ENCODE data around the gene TMC3.

Gene TMC3

DNA sequence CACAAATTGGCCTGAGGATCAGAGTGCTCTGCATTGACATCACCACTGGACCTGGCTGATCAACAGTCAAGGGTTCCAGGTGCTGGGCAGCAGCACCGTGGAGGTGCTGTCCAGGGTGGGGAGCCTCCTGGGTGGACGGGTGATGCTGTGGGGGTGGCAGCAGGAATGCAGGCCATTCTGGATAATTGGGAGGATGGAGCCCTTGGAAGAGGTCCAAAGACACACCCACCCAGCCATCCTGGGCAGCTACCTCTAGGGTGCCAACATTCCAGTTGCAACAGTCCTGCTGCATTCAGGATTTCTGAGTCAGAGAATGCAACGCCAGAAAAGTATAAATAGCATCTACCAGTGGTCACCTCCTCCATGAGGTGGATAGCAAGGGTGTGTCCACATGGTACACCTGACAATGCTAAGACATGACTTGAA is 76.9 kb downstream of the TMC3 start:
- DNase-seq, result no peak

DNA sequence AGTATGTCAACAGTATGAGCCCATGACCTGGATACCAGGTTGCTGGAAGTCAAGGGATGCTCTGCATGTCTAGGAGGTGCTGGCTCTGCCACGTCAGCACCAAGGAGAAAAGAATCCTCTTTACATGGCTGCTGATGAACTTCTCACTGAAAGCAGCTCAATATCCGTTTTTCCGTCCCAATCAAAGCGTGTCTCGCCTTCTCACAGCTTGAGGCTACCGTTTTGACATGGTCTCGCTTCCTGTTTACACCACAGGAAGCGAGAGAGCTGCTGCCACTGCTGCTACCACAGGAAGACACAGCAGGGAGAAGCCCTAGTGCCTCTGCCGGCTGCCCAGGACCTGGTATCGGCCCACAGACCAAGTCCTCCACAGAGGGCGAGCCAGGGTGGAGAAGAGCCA is 77.3 kb downstream of the TMC3 start:
- peak; percentile 47 for DNase-seq

DNA sequence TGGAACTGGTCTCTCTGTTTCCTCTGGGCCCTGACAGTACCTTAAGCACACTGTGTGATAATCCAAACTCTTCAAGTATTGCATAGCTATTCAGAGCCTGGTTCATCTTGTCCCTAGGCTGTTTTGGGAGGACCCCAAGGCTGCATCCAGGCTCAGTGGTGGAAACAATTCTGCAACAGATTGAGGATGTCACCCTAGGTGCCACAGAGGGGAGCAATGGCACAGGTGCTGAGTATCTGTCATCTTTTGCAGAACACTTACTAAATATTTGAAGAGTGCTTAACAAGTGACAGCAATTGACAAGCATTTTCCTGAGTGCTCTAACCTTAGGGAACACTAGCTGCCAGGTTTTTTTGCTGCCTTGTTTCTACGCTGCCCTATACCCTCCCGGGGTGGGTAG is 77.8 kb downstream of the TMC3 start:
- no peak for DNase-seq

DNA sequence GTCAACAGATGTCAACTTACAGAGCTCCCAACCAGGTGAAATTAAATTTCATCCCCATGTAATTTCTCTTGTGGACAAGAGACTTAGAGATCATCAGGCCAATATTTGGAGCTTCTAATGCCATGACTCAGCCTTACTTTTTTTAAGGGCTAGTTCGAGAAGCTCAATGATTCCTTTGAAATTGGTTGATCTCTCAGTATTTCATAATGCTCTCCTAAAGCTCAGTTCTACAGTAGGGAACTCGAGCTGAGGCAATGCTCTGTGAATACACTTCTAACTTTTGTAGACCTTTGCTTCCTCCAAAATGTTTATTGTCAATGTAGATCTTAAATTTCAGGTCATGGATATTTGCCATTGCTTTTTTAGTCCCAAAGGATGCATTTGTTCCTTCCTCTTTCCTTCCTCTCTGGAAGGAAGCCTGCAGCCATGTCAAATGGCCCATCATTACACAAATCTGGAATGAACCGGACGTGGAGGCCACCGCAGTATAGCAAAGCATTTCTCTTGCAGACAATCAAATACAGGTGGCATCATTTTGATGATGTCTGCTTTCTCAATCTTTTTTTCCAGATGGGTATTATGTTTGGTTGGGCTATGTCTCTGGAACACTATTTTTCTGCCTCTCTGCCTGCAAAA is 78.4 kb downstream of the TMC3 start:
- no peak for DNase-seq

DNA sequence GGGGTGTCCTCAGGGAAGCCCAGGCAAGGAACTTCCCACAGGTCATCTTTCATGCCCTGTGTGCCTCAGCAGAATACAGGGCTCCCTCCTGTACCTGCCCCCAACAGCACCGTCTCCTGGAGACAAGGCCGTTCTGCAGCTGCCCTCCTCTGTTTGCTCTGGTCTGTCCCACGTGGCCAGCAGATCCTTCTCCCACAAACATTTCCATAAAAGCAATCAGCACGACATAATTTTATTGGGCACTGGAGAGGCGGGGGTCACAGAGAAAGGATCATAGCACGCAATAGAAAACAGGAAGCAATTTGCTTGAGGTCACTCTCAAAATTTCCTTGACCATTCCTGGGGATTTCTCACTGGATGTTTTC is 79.5 kb downstream of the TMC3 start:
- no peak for DNase-seq

DNA sequence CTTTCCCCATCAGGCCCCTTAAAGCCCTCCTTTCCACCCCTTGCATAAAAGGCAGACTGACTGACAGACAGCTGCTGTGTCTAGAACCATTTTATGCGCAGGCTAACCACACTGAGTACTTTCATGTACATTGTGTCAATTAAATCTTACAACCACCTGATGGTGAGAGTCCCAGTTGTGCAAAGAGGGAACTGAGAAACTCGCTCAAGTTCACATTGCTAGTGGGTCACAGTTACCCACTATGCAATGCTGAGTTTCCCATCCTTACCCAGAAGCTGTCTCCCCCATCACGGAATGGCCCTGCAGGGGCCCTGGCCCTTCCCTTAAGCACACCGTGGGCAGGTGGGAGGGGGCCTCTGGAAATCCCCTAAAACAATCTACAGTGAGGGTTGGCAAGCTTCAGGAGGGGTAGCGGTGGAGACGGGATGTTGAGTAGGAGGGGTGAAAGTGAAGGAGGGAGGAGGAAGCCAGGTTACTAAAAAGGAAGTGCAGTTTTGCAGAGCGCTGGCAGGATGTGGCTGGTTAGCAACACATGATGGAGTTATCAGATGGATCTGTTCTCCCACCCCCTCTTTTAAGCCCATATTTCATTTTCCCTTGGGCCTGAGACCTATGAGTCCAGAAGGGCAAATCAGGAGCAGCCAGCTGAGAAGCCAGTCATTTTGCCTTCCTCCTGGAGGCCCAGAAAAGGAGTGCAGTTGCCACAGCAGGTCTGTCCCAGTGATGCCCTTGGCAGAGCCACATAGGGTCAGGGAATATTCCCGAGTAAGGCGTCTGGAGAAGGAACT is 80.1 kb downstream of the TMC3 start:
- DNase-seq, result peak; percentile 19

DNA sequence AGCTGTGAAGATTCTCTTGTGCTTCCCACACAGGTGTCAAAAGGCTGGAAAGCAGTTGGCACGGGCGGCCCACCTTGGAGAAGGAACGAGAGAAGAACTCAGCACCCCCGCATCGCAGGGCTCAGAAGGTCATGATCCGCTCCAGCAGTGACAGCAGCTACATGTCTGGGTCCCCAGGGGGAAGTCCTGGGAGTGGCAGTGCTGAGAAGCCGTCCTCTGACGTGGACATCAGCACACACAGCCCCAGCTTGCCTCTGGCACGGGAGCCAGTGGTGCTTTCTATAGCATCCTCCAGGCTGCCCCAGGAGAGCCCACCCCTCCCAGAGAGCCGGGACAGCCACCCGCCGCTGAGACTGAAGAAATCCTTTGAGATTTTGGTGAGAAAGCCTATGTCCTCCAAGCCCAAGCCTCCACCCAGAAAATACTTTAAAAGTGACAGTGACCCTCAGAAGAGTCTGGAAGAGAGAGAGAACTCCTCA is 81.5 kb downstream of the TMC3 start:
- no peak for DNase-seq

DNA sequence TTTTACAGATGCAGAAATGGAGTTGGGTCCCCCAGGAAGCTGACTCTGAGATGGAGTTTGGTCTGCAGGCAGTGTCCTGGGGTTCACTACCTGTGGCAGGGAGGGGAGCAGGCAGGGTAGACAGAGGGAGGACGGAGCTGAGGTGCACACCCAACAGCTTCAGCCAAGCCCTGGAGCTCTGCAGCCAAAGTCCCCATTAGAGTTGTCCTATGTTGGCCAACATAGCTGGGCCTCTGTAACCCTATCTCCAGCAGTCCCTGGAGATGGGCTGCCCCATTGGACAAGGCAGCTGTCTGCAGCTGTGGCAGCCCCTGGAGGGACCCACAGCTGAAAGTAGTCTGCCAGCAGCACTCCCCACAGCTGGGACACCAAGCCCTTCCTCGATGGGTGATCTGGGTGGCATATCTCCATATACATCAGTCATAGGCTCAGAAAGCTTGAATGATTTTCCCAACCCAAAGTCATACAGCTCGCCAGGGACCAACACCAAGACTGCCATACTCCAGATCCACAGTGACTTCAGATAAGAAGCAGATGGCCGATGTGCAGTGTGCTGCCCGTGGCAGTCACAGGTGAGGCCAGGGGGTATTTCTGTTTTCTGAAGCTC is 82.0 kb downstream of the TMC3 start:
- no peak for DNase-seq

DNA sequence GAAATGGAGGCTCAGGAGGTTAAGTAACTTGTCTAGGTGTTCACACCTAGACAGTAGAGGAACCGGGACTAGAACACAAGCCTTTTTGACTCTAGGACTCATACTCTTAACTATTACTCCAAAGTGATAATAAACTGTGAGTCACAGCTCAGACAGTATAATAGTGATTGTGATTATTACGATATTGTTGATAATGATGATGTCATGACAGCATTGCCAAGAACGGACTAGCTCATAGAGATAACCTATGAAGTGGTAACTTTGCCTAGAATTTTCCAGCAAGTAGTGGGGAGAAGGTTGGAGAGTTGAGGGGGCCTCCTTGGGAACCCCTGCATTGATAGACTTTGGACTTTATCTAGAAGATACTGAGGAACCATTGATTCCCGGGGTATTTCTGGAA is 84.1 kb downstream of the TMC3 start:
- DNase-seq, result no peak

DNA sequence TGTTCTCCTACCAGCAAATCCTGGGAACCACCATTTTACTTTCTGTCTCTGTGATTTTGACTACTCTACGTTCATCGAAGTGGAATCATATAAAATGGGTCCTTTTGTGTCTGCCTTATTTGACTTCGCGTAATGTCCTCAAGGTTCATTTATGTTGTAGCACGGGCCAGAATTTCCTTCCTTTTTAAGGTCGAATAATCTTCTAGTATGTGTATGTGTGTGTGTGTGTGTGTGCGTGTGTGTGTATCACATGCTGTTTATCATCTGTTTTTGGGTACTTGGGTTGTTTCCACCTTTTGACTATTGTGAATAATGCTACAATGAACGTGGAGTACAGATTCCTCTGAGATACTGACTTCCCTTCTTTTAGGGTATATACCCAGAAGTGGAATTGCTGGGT is 85.4 kb downstream of the TMC3 start:
- no peak for DNase-seq

DNA sequence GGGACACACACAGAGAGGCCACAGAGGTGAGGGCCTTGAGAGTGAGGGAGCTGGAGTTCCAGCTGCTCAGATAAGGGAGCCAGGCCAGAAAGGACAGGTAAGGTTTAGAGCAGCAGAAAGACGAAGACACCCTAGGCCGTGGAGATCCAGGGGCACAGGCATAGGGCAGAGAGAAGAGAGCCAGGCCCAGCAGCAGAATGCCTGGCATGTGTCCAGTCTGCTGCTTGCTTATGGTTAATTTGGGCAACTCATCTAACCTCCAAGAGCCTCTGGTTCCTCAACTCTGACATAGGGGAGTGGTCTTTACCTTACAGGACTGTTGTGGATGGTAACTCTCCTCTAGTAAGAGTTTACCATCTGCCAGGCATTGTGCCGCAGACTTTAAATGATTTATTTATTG is 86.0 kb downstream of the TMC3 start:
- no peak for DNase-seq

DNA sequence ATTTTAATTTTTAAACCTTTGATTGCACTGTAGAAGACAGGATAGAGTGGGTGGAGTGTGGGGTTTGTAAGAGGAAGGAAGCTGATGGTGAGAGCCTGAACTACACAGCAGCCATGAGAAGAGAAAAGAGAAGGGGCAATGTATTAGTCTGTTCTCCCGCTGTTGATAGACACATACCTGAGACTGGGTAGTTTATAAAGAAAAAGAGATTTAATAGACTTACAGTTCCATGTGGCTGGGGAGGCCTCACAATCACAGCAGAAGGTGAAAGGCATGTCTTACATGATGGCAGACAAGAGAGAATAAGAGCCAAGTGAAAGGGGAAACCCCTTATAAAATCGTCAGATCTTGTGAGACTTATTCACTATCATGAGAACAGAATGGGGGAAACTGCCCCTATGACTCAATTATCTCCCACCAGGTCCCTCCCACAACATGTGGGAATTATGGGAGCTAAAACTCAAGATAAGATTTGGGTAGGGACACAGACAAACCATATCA is 87.3 kb downstream of the TMC3 start:
- no peak for DNase-seq

DNA sequence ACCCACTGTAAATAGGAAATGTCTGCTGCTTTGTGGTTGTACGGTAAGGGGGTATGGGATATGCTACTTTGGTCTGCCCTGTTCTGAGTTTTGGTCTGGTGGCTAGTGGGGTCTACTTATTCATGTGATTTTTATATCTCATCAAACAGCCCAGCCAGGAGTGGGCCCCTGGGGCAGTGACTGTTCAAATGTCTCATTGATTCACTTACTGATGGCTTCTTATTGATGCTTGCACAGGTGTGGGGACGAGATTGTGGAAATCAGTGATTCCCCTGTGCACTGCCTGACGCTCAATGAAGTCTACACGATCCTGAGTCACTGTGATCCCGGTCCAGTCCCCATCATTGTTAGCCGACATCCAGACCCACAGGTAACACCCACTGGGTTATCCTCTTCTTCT is 88.6 kb downstream of the TMC3 start:
- no peak for DNase-seq

DNA sequence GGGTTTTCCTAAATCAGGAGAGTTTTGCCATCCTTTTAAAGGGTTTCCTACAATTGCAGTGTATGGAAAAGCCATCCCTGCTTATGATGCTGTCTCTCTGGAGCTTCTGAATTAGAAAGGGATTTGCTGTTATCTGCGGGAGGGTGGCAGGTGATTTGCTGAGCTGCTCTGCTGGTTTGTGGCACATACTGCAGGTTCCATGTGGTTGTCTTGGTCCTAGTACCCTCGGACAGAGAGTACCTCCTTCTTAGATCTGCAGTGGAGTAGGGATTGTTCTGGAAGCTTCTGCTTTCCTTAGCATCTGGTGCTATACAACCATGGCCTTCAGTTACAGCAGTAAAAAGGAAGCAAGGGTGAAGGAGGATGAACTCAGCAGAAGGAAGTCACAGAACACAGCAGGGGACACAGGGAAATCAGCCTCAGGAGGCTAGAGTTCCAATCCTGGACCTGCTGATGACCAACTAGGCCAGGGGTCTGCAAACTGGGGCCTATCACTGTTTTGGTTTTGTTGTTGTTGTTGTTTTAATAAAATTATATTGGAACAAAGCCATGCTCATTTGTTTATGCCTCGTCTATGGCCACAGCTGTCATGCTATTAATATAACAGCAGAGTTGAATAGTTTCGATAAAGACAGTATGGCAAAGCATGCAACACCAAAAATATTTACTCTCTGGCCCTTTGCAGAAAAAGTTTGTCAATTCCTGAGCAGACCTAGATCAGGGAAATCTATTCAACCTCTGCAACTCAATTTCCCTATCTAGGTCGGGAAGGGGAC is 89.6 kb downstream of the TMC3 start:
- DNase-seq, result no peak

DNA sequence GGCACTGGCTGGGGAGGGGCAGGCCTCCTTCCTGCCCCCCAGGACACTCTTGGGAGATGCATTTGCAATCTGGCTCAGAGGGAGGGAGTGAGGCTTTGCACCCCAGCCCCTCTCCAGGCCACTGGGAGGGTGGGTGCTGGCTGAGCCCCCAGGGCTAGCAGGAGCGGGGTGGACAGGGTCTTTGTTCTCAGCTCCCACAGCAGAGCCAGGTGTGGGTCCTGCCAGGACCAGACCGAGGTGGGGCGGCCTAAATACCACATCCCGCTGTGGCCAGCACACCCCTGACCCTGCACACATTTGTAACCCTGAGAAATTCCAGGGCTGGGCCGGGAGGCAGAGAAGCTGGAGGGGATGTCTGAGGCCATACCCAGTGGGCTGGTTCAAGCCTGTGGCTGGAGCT is 91.1 kb downstream of the TMC3 start:
- DNase-seq, result no peak

DNA sequence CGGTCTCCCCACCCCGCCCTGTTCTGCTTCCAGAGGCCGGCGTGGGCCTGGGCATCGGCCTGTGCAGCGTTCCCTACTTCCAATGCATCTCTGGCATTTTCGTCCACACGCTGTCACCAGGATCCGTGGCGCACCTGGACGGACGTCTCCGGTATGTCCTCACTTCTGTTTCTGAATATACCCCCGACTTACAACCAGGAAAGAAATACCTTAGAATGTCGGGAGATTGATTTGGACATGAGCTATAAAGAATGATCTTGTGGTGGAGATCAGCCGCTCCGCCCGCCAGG is 91.5 kb downstream of the TMC3 start:
- DNase-seq, result no peak

DNA sequence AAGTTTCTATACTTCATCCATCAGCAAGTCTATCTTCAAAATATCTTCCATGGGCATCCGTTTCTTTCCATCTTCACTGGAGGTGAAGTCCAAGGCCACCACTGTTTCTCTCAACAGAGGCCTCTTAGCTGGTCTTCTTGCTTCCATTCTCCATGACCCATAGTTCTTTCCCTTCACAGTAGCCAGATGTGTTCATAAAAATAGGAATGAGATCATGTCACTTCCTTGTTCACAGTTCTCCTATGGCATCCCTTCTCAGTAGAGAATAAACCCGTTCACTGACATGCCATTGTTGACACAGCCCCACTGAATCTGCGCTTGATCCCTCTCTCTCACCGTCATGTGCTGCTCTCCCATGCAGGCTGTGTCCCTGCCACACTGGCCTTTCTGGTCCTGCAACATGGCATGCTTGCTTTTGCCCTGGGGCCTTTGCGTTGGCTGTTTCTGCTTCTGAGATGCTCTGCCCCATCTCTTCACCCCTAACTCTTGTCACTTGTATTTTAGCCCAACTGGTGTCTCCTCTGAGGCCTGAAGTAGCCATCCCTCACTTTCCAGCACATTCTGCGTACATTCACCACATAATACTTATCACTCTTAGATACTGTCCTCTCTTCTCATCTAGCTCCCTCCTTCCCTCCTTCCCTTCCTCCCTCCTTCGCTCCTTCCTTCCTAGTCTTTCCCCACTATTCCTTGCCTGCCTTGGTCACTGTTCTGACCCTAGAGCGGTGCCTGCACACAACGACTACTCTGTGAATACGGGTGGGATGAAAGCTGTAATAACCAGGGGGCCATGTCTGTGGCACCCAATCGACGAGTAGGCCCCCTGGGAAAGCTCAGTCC is 92.0 kb downstream of the TMC3 start:
- no peak for DNase-seq

DNA sequence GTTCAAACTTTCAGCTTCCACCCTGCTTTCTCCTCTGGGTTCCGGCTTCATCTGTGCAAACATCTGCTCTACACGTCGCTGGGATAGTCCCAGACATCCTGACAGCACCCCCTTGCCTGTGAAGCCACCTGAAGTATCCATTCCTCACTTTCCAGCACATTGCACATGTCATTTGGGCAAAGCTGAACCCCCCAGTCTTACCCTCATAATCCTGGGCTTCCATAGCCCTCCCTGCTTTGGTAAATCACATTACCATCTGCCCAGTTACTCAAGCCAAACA is 92.6 kb downstream of the TMC3 start:
- no peak for DNase-seq

Measured in SIG-M5 (cell line).